ENCODE measurements around the gene TAS2R46.

DNA sequence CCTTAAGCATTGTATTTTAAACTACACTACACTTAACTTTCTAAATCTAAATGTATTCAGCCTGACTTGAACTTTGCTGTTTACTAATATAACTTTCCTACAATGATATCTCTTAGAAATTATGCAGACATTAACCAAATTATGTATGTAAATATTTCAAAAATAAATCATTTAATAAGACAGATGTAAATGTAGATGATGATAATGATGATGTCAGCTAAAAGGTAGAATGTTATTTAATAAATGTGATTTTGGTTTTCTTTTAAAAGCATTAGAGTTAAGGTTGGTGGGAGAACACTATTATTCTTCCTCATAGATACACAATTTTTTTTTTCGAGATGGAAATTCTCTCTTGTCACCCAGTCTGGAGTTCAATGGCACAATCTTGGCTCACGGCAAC, 19.9 kb upstream of the TAS2R46 start:
- TF ChIP-seq, protein P1, sequence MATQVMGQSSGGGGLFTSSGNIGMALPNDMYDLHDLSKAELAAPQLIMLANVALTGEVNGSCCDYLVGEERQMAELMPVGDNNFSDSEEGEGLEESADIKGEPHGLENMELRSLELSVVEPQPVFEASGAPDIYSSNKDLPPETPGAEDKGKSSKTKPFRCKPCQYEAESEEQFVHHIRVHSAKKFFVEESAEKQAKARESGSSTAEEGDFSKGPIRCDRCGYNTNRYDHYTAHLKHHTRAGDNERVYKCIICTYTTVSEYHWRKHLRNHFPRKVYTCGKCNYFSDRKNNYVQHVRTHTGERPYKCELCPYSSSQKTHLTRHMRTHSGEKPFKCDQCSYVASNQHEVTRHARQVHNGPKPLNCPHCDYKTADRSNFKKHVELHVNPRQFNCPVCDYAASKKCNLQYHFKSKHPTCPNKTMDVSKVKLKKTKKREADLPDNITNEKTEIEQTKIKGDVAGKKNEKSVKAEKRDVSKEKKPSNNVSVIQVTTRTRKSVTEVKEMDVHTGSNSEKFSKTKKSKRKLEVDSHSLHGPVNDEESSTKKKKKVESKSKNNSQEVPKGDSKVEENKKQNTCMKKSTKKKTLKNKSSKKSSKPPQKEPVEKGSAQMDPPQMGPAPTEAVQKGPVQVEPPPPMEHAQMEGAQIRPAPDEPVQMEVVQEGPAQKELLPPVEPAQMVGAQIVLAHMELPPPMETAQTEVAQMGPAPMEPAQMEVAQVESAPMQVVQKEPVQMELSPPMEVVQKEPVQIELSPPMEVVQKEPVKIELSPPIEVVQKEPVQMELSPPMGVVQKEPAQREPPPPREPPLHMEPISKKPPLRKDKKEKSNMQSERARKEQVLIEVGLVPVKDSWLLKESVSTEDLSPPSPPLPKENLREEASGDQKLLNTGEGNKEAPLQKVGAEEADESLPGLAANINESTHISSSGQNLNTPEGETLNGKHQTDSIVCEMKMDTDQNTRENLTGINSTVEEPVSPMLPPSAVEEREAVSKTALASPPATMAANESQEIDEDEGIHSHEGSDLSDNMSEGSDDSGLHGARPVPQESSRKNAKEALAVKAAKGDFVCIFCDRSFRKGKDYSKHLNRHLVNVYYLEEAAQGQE (IDR thresholded peaks at IDR 0.05; ENCODE audit: insufficient read depth in 1 of 2, low read depth in 2 of 2, low read length in 1 of 2), result no peak
- TF ChIP-seq, protein P2, sequence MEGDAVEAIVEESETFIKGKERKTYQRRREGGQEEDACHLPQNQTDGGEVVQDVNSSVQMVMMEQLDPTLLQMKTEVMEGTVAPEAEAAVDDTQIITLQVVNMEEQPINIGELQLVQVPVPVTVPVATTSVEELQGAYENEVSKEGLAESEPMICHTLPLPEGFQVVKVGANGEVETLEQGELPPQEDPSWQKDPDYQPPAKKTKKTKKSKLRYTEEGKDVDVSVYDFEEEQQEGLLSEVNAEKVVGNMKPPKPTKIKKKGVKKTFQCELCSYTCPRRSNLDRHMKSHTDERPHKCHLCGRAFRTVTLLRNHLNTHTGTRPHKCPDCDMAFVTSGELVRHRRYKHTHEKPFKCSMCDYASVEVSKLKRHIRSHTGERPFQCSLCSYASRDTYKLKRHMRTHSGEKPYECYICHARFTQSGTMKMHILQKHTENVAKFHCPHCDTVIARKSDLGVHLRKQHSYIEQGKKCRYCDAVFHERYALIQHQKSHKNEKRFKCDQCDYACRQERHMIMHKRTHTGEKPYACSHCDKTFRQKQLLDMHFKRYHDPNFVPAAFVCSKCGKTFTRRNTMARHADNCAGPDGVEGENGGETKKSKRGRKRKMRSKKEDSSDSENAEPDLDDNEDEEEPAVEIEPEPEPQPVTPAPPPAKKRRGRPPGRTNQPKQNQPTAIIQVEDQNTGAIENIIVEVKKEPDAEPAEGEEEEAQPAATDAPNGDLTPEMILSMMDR (IDR thresholded peaks at IDR 0.05), result no peak
